Measurements from ENCODE around the gene MAPK1IP1L.
"Not testable (repeated sequence)": the region's sequence is repeated elsewhere in the genome, so short reads cannot be mapped to it uniquely, and the experiment has no call there.

The MAPK1IP1L gene

DNA sequence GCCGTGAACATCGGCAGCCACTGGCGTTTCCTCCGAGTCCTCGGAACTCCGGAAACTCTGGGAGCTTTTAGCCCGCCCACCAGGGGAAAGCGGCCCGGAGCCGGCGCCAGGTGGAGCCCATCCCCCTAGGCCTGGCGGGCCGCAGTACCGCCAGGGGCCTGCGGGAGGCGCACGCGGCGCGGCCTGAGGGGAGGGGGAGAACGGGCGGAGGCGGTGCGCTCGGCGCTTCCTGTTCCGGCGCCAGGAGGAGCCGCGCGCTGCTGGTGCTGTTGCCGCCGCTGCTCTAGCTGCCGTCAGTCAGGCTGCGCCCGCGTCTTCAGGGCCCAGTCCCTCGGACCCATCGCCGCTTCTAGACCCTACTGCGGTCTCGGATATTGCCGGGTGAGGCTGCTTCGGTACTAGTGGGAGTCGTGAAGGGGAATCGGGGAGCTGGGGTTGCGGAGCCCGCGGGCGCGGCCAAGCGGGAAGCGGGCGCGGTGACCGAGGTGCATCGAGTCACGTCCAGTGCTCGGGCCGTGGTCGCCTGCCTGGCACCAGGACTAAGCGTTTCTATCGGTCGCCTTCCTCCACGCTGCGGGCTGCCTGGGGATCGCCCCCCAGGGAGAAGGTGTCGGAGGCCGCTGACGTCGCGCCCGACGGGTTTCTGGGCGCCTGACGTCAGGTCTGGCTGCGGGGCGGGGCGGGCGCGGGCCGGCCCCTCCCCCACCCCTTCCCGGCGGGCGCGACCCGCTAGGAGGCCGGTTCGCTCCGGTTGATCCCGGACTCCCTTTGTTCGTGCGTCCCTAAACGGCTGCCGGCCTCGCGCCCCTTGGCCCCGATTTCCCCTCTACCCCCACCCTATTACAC lies at the start of gene MAPK1IP1L:
TSS of gene MAPK1IP1L (plus strand) at position 225 of the 846 bp plus-strand sequence. CDS start 10,037 bp downstream, outside the sequence.
- DNase-seq (ENCODE audit: low read depth): peak; percentile 92

DNA sequence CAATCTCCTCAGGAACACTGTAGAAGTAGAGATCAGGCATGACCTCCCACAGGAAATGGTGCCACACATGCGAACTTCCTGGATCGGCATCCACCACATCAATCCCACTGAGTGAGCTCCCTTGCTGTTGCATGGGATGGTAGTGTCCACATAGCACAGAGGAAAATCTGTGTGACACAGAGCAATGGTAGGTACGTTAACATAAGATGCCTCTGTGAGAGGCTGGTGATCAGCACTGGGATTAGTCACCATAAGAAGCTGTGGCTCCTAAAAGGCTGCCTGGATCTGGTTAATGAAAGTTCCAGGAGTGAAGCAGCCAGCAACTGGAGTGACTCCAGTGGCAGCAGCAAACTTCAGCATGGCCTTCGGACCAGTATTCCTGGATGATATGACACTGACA lies 46.4 kb upstream of the MAPK1IP1L start:
- DNase-seq (ENCODE audit: low read depth): no peak

DNA sequence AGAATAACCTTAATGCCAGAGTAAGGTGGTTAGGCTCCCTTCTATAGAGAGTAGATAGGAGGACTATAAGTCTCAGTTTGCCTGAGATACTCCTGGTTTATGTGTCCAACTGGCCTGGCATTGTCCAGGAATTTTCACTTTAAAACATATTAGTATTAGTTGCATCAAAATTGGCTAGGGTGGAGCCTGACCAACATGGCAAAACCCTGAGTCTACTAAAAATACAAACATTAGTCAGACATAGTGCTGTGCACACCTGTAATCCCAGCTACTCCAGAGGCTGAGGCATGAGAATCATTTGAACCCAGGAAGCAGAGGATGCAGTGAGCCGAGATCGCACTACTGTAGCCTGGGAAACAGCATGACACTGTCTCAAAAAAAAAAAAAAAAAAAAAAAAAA lies 36.4 kb upstream of the MAPK1IP1L start:
- no peak for DNase-seq (ENCODE audit: low read depth)

DNA sequence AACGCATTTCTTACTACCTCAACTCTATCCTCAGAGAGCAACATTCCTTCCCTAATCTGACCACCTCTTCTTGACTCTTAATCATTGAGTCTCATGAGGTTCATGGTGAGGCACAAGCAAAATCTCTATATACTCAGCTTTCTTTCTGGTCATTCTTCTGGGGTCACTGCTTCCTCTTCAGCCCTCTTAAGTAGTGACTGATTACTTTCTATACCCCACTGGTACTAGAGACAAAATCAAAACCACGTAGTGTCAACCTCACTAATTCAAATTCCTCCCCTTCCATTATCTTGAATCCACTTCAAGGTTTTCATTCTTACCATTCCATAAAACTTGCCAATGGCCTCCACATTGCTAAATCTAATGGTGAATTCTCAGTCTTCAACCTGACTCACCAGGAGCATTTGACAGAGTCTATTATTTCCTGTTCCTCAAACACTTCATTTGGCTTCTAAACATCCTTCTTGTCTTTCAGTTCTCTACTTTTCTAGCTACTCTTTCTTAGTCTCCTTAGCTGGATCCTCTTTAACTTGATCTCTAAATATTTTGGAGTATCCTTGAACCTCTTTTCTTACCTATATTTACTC lies 31.4 kb upstream of the MAPK1IP1L start:
- DNase-seq (ENCODE audit: low read depth): no peak

- not testable (repeated sequence) for DNase-seq (ENCODE audit: low read depth)
Observed at GRCh38 chr14:55024365-55024764, 27.1 kb upstream of the MAPK1IP1L start.

DNA sequence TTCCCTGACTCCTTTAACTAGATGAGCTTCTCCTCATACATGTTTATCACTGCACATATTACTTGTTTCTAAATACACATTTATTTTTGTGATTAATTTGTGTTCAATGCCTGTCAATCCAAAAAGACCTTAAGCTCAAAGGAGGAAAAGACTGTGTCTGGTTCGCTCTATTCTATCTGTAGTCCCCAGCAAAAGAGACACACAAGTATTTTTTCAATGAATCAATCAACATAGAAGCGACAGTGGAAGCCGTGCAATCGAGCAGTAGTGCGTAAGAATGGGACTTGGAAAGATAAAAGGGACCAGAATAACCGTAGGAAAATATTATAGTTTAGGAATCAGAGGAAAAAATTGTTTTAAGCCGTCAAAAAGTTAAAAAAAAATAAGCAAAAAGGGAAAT lies 25.5 kb upstream of the MAPK1IP1L start:
- DNase-seq (ENCODE audit: low read depth): no peak

DNA sequence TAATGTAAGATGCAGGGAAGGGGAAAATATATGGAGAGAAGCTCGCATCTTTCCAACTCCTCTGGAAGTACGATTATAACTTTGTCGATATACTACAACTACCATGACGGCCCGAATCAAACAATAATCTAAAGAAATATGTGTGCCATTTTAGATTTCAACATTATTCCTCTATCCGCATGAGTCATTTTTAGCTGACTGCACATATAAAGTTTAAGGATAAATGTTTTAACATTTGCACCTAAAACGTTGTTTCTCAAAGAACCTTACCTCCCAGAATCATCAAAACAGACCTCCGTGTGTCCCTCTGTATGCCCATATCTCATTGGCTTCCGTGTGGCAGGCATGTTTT lies 25.0 kb upstream of the MAPK1IP1L start:
- no peak for DNase-seq (ENCODE audit: low read depth)

DNA sequence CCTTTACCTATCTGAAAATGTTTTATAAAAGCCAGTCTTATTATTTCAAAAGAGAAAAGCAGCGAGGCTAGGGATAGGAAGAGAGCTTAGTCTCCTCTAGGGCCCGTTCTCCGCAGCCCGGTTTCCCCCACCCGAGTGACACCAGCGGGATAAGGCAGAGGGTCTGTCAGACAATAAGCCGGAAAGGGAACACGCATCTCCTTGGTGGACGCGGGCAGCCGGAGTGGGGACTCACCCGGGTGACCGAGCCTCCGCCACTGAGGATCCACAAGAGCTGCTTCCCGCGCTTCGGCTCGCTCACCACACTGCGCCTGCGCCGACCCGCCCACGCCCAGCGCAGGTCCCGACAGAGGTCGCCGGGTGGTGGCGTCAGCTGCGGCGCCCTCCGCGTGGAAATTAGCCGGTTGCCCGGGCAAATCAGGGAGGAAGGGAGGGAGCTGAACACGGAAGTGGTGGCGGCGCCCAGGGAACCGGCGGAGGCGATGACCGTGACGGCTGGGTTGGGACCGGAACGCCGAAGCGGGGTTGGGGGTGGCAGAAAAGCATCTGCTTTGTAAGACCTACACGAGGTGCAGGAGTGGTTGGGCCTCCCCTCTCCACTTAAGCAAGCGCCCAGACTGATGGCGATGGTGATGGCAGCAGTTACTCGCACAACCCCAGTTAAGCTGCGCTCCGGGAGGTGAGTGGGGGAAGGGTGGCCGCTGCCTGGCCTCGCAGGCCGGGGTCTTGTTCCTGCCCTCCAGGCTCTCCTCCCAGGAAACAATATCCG lies 24.5 kb upstream of the MAPK1IP1L start, which contains the start of the genes SOCS4 and WDHD1:
TSS of gene SOCS4 (plus strand) at position 444 of the 769 bp plus-strand sequence. CDS start 15,806 bp downstream, outside the sequence.
TSS of gene WDHD1 (minus strand) at position 307 of the 769 bp plus-strand sequence. CDS start 312 bp downstream, outside the sequence.
- DNase-seq (ENCODE audit: low read depth): peak; percentile 93

DNA sequence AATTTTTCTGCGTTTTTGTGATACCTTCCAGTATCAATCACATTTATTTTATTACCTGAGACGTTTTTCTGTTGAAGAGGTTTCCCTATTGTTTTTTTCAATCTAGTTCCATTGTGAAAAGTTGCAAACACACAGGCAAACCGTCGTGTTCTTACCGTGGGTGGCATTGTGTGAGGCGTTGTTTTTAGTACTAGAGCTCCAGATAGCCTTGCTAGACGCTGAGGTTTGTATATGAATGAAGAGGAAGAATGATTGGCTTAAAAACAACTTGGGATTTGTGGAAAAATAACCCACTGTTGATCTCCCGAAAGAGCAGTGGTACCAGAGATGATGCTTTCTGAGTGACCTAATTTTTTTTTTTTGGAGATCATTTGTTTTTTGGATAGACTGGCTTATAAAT lies 23.4 kb upstream of the MAPK1IP1L start:
- DNase-seq (ENCODE audit: low read depth): no peak

DNA sequence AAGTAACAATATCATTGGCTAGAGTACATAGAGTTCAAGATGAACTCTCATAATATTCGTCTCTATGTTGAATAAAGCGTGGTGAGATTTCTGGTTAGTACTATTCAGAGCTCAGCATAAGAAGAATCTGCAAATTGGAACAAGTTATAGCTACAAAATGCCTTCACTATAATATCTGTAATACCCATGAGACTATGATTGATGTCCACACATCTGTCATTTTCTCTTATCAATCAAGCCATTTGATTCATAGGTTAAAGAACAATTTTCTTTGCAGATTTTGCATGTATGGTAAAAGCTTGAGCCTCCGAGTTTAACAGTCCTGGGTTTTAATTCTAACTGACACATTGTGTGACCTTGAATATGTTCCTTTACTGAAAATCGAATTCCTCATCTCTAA lies 23.0 kb upstream of the MAPK1IP1L start:
- DNase-seq (ENCODE audit: low read depth): no peak

DNA sequence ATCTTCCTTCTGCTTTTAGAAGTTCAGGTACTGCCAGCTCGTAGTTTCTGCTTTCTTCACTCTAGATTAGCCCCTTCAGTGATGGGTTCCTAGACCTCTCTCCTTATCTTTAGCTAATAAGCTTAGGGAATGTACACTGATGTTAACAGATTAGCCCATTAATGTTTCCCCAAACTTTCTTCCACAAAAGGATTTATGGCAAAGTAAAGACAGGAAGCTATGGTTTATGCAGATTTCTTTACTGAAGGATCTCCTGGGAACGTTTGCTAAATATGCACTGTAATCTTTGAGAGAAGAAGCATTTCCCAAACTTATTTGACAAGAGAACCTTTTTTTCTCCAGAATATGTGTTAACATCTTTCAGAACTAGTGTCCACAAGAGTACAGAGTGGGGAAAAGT lies 20.3 kb upstream of the MAPK1IP1L start:
- no peak for DNase-seq (ENCODE audit: low read depth)

GRCh38 chr14:55037995-55038394 lies 13.5 kb upstream of the MAPK1IP1L start:
- not testable (repeated sequence) for DNase-seq (ENCODE audit: low read depth)

- DNase-seq (ENCODE audit: low read depth): no peak
Observed at GRCh38 chr14:55038708-55039107, 12.7 kb upstream of the MAPK1IP1L start.

- no peak for DNase-seq (ENCODE audit: low read depth)
Observed at GRCh38 chr14:55043528-55043927, 7.9 kb upstream of the MAPK1IP1L start.

- DNase-seq (ENCODE audit: low read depth): no peak
Observed at GRCh38 chr14:55045087-55045486, 6.4 kb upstream of the MAPK1IP1L start.

DNA sequence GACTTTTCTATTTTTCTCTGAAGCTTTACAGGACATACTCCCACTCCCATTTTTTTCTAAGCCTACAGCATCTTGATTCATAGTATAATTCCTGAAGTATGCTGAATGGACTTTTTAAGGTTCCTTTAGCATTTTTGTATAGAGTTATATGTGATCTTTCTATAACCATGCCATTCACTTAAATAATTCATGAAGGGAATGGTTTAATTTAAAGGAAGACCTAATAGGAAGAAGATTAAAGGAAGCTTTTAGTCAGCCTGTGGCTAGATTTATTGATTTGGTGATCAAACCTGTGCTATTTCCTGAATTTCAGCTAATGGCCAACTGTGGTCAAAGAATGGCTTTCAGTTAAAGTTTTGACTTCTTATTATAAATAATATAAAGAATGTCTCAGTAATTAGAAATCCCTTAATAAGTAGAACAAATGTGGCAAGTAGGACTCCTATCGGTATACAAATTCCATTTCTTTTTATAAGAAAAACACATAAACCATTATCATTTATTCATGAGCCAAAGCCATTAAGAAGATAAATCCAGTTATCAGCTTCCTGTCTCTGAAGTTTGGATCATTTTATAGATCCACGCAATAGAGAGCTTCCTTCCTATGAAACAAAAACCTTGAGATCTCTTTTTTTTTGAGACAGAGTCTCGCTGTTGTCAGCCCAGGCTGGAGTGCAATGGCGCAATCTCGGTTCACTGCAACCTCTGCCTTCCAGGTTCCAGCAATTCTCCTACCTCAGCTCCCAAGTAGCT lies 4.0 kb upstream of the MAPK1IP1L start:
- DNase-seq (ENCODE audit: low read depth): no peak

DNA sequence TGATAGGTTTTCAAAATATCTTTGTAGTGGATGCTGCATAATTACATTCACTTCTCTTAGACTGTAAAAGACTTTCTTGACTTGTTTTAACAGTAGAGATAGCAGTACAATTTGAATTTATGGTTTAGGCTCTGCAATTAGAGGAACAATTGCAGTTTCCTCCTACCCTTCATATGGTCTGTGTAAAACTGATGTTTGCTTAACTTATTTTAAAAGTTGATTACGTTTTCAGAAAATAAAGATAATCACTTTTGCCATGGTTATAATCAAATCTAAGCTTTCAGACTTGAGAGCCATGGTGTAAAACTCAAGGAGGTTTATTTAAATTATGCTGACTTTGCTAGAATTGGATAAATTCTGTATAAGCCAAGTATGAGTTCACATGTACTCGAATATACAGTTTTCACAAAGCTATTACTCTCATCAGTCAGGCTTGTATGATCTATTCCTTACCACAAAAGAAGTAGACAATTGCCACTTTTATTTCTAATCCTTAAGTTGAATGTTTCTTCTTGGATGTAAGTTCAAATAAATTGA lies 2.5 kb upstream of the MAPK1IP1L start:
- DNase-seq (ENCODE audit: low read depth): no peak

DNA sequence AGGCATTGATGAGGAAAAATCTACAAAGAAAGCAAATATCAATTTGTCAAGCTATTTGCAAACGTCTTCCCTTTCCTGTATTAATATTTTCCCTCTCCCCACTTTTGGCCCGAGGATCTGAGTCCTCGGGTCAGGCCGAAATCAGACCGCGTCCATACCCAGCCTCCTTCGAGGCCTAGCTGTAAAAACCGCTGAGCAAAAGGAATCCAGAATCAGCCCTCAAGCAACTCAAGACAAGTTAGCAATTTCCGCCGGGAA lies 353 bp upstream of the MAPK1IP1L start:
- DNase-seq (ENCODE audit: low read depth): no peak

DNA sequence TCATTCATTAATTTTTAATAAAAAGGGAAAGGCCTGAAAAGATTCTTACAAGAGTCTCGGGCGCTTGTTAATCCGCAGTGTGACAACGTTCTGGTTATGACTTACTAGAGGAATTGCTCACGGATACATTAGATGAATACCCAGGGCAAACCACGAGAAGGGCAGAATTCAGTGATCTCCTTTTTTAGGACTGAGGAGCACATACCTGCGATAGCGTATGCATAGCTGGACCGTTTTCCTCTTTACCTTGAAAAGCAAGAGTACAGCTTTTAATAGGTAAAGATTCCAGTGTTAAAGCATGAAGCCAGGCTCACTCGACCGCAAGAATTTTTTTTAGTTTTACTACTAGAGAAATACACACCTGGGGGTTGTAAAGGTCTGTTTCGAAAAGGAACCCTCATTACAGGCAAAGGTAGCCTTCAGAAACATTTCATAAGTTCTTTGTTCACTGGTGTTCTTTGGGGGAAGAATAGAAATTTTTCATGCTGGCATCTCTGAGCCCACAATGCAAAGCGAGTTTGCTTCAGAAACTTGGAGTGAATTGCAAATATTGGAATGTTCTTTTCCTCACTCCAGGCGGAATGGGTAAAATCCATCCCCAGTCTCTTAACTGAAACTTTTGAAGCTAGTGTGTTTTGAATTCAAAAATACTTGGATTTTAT lies 953 bp downstream of the MAPK1IP1L start:
- DNase-seq (ENCODE audit: low read depth): no peak

GRCh38 chr14:55053018-55053417 lies 1.6 kb downstream of the MAPK1IP1L start:
- no peak for DNase-seq (ENCODE audit: low read depth)

- DNase-seq (ENCODE audit: low read depth): no peak
Observed at GRCh38 chr14:55053500-55053899, 2.1 kb downstream of the MAPK1IP1L start.

All from activated T-helper 1 cell treated with Interleukin-2 at 50 U/mL for 16 hours (primary cell).